ENCODE measurements around the gene PKD1.

Gene PKD1

GRCh38 chr16:2071454-2072202 lies 64.1 kb downstream of the PKD1 start:
- no peak for DNase-seq (ENCODE audit: low spot score)

GRCh38 chr16:2070576-2071453 lies 64.9 kb downstream of the PKD1 start:
- DNase-seq (ENCODE audit: low spot score), result no peak

- DNase-seq (ENCODE audit: low spot score), result no peak
Observed at GRCh38 chr16:2066139-2066538, 69.6 kb downstream of the PKD1 start.

- no peak for DNase-seq (ENCODE audit: low spot score)
Observed at GRCh38 chr16:2064368-2064945, 71.2 kb downstream of the PKD1 start.

- DNase-seq (ENCODE audit: low spot score), result no peak
Observed at GRCh38 chr16:2063861-2064260, 71.8 kb downstream of the PKD1 start.

- DNase-seq (ENCODE audit: low spot score), result no peak
Observed at GRCh38 chr16:2062801-2063200, 72.9 kb downstream of the PKD1 start.

GRCh38 chr16:2061526-2061925 lies 74.2 kb downstream of the PKD1 start:
- no peak for DNase-seq (ENCODE audit: low spot score)

- no peak for DNase-seq (ENCODE audit: low spot score)
Observed at GRCh38 chr16:2061023-2061422, 74.7 kb downstream of the PKD1 start.

GRCh38 chr16:2060346-2060745 lies 75.4 kb downstream of the PKD1 start:
- DNase-seq (ENCODE audit: low spot score), result no peak

- no peak for DNase-seq (ENCODE audit: low spot score)
Observed at GRCh38 chr16:2058872-2059271, 76.8 kb downstream of the PKD1 start.

GRCh38 chr16:2058420-2058819 lies 77.3 kb downstream of the PKD1 start:
- no peak for DNase-seq (ENCODE audit: low spot score)

GRCh38 chr16:2057438-2057837 lies 78.3 kb downstream of the PKD1 start:
- no peak for DNase-seq (ENCODE audit: low spot score)

GRCh38 chr16:2056681-2057407 lies 78.9 kb downstream of the PKD1 start:
- DNase-seq (ENCODE audit: low spot score), result peak; percentile 39

- no peak for DNase-seq (ENCODE audit: low spot score)
Observed at GRCh38 chr16:2056077-2056476, 79.6 kb downstream of the PKD1 start.

- no peak for DNase-seq (ENCODE audit: low spot score)
Observed at GRCh38 chr16:2054543-2055245, 81.0 kb downstream of the PKD1 start.

GRCh38 chr16:2053897-2054296 lies 81.8 kb downstream of the PKD1 start:
- no peak for DNase-seq (ENCODE audit: low spot score)

GRCh38 chr16:2053211-2053610 lies 82.5 kb downstream of the PKD1 start:
- DNase-seq (ENCODE audit: low spot score), result no peak

GRCh38 chr16:2048116-2048543 lies 87.6 kb downstream of the PKD1 start:
- DNase-seq (ENCODE audit: low spot score), result peak; percentile 37

GRCh38 chr16:2047330-2048115 lies 88.2 kb downstream of the PKD1 start, which contains the start of the genes NTHL1 and TSC2:
TSS of gene NTHL1 (minus strand) at chr16:2047834. CDS start at chr16:2047823, 11 bp downstream.
TSS of gene TSC2 (plus strand) at chr16:2047985. CDS start at chr16:2048616, 631 bp downstream.
- peak; percentile 97 for DNase-seq (ENCODE audit: low spot score)

GRCh38 chr16:2046893-2047329 lies 88.8 kb downstream of the PKD1 start:
- peak; percentile 60 for DNase-seq (ENCODE audit: low spot score)

All from RKO (cell line).